GM18909 (cell line): ENCODE data around the gene PYDC1.
"Not testable (repeated sequence)": the region's sequence is repeated elsewhere in the genome, so short reads cannot be mapped to it uniquely, and the experiment has no call there.

Experiments used
- ATAC-seq: cut with Tn5 transposase; IDR thresholded peaks from one replicate; pipeline ENCODE4 v1.9.1; 2021; ENCODE audit warnings: mild to moderate bottlenecking; ENCODE audit not compliant: unreplicated experiment, poor library complexity

The PYDC1 gene

DNA sequence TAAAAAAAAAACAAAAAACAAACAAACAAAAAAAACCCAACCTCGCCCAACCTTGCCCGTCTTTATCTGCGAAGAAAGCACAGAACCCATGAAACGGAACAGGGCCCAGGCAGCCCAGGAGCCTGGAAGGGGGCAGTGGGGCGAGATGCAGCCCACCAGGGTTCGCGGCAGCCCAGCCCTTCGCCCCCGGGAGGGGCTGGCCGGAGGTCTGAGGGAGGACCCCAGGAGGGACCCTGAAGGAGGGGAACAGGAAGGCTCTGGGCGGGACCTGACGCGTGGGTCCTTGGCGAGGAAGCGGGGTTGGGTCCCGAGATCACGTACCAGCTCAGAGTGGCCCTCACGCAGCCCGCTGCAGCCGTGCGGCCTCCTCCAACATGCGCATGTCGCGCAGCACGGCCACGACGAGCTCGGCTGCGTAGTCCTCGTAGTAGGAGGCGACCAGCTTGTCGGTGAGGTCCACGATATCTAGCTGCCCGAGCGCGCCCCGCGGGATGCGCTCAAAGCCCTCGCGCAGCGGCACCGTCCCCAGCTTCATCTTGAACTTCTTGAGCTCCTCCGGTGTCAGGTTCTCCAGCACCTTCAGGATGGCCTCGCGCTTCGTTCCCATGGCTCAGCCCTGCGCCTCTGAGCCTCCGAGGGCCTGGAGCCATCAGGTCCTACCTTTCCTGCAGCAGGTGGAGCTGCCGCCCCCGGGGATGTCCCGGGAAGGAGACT lies at the start of gene PYDC1:
Gene PYDC1 (minus strand): TSS at position 714 of the 714 bp plus-strand sequence. CDS start 107 bp downstream, at position 607.
- ATAC-seq = no peak

DNA sequence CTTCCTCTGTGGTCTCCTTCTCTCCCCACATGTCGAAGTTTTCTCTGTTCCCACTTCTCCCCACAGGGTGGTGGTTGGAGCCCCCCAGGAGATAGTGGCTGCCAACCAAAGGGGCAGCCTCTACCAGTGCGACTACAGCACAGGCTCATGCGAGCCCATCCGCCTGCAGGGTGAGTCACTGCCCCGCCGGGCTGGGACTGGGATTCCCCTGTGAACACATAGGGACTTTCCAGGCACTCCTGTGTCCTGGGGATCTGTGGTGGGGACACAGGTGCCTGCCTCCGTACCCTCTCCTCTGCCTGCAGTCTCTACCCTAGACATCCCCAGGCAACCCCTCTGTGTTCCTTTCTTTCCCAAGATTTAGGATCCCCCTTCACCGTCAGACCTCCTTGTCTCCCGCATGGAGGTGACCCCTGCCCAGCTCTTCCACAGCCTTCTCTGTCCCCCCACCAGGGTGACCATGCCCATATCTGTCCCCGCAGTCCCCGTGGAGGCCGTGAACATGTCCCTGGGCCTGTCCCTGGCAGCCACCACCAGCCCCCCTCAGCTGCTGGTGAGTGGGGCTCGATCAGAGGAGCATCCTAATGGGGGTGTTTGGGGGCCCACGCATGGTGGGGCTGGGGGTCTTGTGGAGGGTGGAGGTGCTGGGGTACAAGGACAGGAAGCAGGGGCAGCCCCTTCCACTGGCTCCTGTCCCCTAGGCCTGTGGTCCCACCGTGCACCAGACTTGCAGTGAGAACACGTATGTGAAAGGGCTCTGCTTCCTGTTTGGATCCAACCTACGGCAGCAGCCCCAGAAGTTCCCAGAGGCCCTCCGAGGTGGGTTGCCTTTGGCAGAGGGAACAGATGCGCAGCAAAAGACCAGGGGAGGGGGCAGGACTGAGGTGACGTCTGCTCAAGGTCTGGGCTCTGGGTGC lies 48.7 kb upstream of the PYDC1 start:
- peak; percentile 90 for ATAC-seq

- no peak for ATAC-seq
These were observed 45.1 kb upstream of the PYDC1 start for GRCh38 chr16:31262084-31262483.

DNA sequence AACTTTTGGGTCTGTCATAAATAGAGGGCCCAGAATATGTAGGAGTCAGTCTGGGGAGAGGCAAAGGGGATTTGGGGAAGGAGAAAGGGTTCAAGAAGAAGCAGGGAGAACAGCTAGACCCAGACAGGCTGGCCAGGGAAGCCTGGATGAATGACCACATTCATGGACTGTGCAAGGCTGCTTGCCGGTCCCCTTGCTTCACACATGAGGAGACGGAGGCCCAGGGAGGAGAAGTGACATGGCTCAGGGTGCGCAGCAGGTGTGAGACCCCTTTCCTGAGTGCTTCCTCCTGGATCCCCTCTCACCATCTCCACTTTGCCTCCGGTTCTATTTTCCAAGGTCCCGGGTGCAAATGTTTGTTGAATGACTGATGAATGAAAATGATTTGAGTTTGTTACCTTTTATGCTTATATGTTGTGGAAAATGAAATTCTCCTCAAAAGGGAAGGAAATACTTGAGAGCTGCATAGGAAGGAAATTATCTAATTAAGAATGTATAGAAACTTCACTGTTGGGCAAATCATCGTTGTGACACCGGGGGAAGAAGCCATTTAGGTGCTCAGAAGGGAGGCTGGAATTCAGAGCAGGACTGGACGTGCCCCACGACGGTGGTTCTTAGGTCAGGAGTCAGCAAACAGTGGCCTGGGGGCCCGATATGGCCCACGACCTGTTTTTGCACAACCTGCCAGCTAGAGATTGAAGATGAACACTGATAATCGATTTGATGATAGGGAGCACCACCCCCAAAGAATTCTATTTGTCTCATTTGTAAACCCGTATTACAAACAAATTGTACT lies 43.4 kb upstream of the PYDC1 start:
- ATAC-seq = no peak

DNA sequence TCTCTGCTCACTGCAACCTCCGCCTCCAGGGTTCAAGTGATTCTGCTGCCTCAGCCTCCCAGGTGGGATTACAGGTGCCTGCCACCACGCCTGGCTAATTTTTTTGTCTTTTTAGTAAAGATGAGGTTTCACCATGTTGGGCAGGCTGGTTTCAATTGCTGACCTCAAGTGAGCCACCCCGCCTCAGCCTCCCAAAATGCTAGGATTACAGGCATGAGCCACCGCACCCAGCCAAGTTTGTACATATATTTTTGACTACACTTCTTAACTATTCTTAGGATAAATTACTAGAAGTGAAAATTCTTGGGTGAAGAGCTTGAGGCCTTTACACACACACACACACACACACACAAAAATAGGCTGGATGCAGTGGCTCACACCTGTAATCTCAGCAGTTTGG lies 41.4 kb upstream of the PYDC1 start:
- ATAC-seq = no peak

DNA sequence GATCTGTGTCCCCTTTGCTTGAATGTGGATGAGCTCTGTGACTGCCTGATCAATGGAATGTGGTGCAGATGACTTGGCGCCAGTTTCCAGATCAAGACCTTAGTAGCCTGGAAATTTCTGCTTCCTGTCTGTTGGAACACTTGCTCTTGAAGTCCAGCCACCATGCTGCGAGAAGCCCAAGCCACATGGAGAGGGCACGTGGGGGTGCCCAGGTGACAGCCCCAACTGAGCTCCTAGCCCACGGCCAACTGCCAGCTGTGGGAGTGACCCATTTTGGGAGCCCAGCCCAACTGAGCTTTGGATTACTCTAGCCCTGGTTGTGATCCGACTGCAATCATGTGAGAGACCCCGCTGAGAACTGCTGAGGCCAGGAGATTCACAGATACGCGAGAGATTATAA lies 39.5 kb upstream of the PYDC1 start:
- ATAC-seq = no peak

DNA sequence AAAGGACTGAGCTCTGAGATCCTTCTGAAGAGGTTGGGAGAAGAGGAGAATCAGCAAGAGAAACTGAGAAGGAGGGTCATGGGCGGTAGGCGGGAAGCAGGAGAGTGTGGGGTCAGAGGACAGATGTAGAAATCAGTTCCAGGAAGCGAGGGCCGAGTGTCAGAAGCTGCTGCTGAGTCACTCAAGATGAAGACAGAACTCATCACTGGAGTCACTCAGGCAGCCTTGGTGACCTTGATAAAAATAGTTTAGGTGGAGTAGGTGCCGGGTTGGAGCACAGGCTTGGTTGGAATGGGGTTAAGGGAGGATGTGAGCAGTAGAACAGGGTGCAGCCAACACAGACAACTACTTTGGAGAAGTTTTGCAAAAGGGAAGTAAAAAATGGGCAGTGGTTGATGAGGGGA lies 36.7 kb upstream of the PYDC1 start:
- ATAC-seq = no peak

DNA sequence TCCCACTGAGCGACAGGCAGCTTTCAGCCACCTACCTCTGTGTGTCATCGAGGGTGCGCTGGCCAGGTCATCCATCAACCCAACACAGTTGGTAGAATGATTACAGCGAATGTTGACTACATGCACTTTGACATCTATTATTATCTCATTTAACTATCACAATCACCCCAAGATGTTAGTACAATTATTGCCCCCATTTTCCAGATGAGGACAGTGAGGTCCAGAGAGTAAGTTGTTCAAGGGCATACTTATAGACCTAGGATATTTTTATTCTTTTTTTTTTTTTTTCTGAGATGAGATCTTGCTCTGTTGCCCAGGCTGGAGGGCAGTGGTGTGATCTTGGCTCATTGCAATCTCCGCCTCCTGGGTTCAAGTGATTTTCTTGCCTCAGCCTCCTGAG lies 34.5 kb upstream of the PYDC1 start:
- no peak for ATAC-seq

DNA sequence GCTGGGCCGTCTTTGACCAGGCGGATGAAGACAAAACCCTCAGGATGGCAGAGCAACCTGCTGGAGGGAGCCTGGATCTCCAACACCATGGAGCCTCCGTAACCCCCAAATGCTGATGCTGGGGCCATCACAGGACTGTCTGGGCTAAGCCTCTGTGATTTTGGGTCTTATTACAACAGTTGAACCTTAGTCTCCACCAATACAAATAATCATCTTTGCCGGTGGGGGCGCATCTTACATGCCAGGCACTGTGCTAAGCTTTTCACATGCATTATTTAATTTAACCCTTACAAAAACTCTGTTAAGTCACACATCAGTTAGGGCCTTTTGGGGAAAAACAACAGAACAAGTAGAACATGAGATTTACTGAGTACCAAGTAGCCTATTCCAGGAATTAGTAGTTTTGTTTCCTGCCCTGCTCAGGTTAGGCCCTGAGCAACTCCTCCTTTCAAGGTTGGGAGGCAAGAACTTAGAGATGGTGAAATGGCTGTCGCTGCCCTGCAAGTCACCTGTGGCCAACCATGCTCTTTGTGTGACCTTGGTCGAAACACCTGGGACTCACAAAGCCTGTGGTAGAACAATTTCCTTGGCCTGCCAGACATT lies 33.9 kb upstream of the PYDC1 start:
- no peak for ATAC-seq

DNA sequence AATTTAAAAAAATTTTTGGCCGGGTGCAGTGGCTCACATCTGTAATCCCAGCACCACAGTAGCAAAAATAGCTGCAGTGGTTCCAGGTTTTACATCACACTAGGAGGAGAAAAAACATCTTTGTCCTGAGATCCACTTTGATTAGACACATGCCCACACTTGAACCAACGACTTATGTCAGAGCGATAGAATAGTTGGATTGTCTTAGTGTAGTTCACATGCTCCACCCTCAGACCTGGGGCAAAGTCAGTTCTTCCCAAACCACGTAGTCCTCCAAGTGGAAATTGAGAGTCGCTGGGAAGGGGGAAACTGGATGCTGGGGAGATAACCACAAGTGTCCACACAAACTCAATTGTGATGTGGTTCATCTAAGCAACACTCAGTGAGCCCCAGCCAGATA lies 31.4 kb upstream of the PYDC1 start:
- no peak for ATAC-seq

DNA sequence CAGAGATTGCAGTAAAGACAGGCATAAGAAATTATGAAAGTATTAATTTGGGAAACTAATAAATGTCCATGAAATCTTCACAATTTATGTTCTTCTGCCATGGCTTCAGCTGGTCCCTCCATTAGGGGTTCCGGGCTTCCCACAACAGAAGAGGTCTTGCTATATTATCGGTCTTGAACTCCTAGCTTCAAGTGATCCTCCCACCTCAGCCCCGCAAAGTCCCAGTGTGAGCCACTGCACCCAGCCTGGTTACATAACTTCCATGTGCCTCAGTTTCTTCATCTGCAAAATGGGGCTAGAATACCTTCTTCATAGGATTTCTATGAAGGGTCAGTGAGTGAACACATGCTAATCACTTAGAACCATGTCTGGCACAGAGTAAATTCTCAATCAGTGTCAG lies 29.4 kb upstream of the PYDC1 start:
- no peak for ATAC-seq

GRCh38 chr16:31245598-31245997 lies 28.7 kb upstream of the PYDC1 start:
- not testable (repeated sequence) for ATAC-seq

DNA sequence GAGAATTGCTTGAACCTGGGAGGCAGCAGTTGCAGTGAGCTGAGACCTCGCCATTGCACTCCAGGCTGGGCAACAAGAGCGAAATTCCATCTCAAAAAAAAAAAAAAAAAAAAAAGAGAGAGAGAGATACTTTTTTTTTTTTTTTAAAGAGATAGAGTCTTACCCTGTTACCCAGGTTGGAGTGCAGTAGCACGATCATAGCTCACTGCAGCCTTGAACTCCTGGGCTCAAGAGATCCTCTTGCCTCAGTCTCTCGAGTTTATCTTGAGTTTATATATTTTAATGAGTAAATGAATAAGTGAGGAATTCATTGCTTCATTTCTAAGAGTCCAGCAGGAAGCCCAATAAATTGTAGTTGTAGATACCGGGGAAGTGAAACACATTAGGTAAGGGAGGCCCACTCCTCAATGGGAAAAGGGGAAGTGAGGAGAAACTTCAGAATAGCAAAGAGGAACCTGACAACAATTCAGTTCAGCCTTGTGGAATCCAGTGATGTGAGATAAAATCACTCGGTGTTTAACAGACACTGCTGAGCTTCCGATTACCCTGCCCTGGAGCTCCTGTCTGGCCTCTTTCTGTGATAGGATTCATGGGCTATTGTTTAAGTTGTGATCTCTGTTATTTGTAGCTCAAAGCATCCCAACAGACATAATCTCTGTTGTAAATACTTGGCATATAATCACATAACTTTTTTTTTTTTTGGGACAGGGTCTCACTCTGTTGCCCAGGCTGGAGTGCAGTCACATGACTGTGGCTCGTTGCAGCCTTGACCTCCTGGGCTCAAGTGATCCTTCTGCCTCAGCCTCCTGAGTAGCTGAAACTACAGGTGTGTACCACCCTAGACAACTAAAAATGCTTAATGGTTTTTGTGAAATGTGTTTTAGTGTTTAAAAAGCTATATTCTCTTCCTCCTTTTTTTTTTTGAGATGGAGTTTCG lies 27.1 kb upstream of the PYDC1 start:
- no peak for ATAC-seq

GRCh38 chr16:31242206-31242605 lies 25.3 kb upstream of the PYDC1 start:
- no peak for ATAC-seq

- ATAC-seq = no peak
These were observed 21.1 kb upstream of the PYDC1 start for GRCh38 chr16:31238041-31238440.

- ATAC-seq = no peak
These were observed 12.6 kb upstream of the PYDC1 start for GRCh38 chr16:31229501-31229900.

DNA sequence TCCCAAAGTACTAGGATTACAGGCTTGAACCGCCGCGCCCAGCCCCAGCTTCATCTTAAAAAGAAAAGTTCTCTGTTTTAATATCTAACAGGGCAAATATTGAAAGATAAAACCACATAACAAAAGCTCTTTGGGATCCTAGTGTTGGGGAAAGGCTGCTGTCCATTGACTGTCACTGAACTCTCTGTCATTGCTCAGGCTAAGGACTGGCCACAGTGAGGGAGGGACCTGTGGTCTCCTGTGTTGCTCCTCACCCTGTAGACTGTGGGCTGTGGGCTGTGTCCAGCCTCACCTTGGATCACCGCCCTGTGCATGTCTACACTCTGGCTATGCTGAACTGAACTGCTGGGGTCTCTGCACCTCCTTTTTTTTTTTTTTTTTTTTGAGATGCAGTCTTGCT lies 11.3 kb upstream of the PYDC1 start:
- no peak for ATAC-seq

DNA sequence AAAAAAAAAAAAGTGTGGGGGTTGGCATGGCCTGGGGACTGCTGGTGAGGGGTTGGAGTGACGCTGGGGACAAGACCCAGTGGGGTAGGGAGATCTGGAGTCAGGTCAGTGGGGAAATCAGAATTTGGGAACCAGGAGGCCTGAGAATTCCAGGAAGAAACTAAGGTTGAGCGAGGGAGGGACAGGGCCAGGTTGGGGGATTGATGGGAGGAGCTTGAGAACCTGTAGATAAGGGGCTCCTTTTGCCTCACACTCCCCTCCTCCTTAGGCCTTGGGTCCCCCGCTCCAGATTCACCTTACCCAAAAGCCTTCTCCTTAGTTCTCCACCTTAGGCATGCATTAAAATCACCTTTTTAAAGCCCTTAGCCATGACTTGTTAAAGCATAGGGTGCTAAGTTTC lies 8.3 kb upstream of the PYDC1 start:
- no peak for ATAC-seq
